Naive thymus-derived CD8-positive, alpha-beta T cell (primary cell): ENCODE measurements around the gene CDH23. TPM values are rescaled to one million over a fixed set of nuclear protein-coding genes. Genes with fewer than 3 reads are reported as not detected.
A peak's percentile ranks its signal among the peaks of the same experiment; 100 is the strongest.

Source experiments
- ATAC-seq, 2 donors: fragments of 150-1000 bp; cut with Tn5 transposase in 1 of 2; sonication (Bioruptor Pico), chemical (Tn5 transposase) in 1 of 2; 1 replicate in 1 of 2; 2 replicates in 1 of 2; pipeline ENCODE4 v1.10.0; 2021; ENCODE audit warnings: mild to moderate bottlenecking in 2 of 2, moderate library complexity in 2 of 2
- POLR2A ChIA-PET: fragments of 350-600 bp; sonication (Branson Sonifier 250); formaldehyde crosslinking; loops from one replicate; lab custom pipeline; 2021; ENCODE audit warnings: antibody characterized with exemption; lab: Charles Lee
- DNase-seq, 10 donors: peaks; one replicate each; pipeline versions ENCODE4 v3.0.0 to v3.0.0-alpha.2; 2020 to 2022
- H3K27ac Mint-ChIP-seq, 10 donors: one replicate each; pipeline ENCODE4 v1.8.0; 2020 to 2022; ENCODE audit warnings: mild to moderate bottlenecking in 10 of 10, mixed read lengths in 10 of 10, moderate library complexity in 4 of 10, inconsistent platforms in 1 of 10
- H3K27me3 Mint-ChIP-seq, 5 donors: one replicate each; pipeline ENCODE4 v1.8.0; 2021 to 2022; ENCODE audit warnings: mixed read lengths in 5 of 5
- H3K36me3 Mint-ChIP-seq, 3 donors: one replicate each; pipeline ENCODE4 v1.8.0; 2020 to 2022; ENCODE audit warnings: mixed read lengths in 3 of 3, mild to moderate bottlenecking in 2 of 3, inconsistent platforms in 1 of 3
- H3K4me1 Mint-ChIP-seq, 4 donors: one replicate each; pipeline ENCODE4 v1.8.0; 2021 to 2022; ENCODE audit warnings: mixed read lengths in 4 of 4
- H3K4me3 Mint-ChIP-seq, 10 donors: one replicate each; pipeline ENCODE4 v1.8.0; 2020 to 2022; ENCODE audit warnings: mild to moderate bottlenecking in 10 of 10, mixed read lengths in 10 of 10, moderate library complexity in 6 of 10, inconsistent platforms in 1 of 10
- H3K9me3 Mint-ChIP-seq, 9 donors: one replicate each; pipeline ENCODE4 v1.8.0; 2020 to 2022; ENCODE audit warnings: mixed read lengths in 9 of 9, mild to moderate bottlenecking in 3 of 9, inconsistent platforms in 1 of 9, moderate library complexity in 1 of 9
- polyA plus RNA-seq, 3 donors: library from polyadenylated mRNA; unstranded; fragments of 300-500 nt; fragmentation: Illumina TruSeq; gene quantifications; one replicate each; pipeline ENCODE4 v1.2.3, GENCODE V29; 2021
- total RNA-seq, 8 experiments: library from RNA in 2 of 8; stranded (reverse) in 2 of 8; gene quantifications; one replicate each; pipeline ENCODE4 v1.2.3 and lab custom pipeline; 2021 to 2026

The CDH23 gene
- total and polyA plus RNA-seq, 5 experiments from 2014 or later, result 0.82 to 10.2 (median 3.8) TPM

GRCh38 chr10:71784679-71785272 is 388.1 kb downstream of the CDH23 start:
- POLR2A ChIA-PET, result interaction anchor here (1.5 to 2.4 kb wide), 2 partner anchors 12 to 32 kb away, joined by 5 to 13 read pairs; partner anchors contain the start of gene VSIR
- H3K9me3 Mint-ChIP-seq, result no peaks in the 10 kb centered on the region
- H3K4me1 Mint-ChIP-seq, result peaks cover 9 to 25% (median 14%) of the 10 kb centered on the region in 4 donors
- peaks cover 0 to 2% (median 0%) of the 10 kb centered on the region in 3 donors for H3K36me3 Mint-ChIP-seq
- DNase-seq (no peak), ATAC-seq (no peak)
- peak overlapping the region in 1 of 10 donors; percentile 62 for H3K27ac Mint-ChIP-seq
- H3K27me3 Mint-ChIP-seq, result no peaks in the 10 kb centered on the region
- H3K4me3 Mint-ChIP-seq, result no peak overlapping the region

DNA sequence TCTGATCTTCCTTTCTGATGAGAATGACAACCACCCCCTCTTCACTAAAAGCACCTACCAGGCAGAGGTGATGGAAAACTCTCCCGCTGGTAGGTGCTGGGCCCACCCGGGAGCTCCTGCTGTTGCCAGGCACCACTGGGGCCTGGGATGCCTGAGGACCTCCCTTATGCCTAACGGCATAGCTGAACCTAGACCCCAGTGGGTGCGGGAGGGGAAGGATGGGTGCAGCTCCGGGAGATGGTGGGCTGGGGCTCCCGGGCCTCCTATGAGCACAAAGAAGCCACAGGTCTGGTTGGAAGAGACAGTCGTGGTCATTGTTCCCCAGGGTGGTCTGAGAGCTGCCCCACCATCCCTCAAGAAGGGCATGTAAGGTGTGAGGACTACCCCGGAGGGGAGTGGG is 392.2 kb downstream of the CDH23 start:
- ATAC-seq (no peak), DNase-seq (no peak)
- no peak overlapping the region for H3K27ac Mint-ChIP-seq
- H3K4me3 Mint-ChIP-seq, result no peak overlapping the region
- POLR2A ChIA-PET, result no interaction called here
- H3K9me3 Mint-ChIP-seq, result no peaks in the 10 kb centered on the region
- H3K4me1 Mint-ChIP-seq, result peaks cover 7 to 16% (median 10%) of the 10 kb centered on the region in 4 donors
- H3K36me3 Mint-ChIP-seq, result peaks cover 0 to 10% (median 0%) of the 10 kb centered on the region in 3 donors
- no peaks in the 10 kb centered on the region for H3K27me3 Mint-ChIP-seq

GRCh38 chr10:71789871-71790270 is 393.2 kb downstream of the CDH23 start:
- Mint-ChIP-seq H3K9me3 (no peaks in the 10 kb centered on the region), H3K27ac (no peak overlapping the region), H3K36me3 (peaks cover 0 to 16% (median 0%) of the 10 kb centered on the region in 3 donors), H3K27me3 (no peaks in the 10 kb centered on the region), H3K4me3 (no peak overlapping the region), H3K4me1 (peaks cover 7 to 11% (median 10%) of the 10 kb centered on the region in 4 donors)
- POLR2A ChIA-PET, result no interaction called here
- no peak for ATAC-seq
- no peak for DNase-seq

DNA sequence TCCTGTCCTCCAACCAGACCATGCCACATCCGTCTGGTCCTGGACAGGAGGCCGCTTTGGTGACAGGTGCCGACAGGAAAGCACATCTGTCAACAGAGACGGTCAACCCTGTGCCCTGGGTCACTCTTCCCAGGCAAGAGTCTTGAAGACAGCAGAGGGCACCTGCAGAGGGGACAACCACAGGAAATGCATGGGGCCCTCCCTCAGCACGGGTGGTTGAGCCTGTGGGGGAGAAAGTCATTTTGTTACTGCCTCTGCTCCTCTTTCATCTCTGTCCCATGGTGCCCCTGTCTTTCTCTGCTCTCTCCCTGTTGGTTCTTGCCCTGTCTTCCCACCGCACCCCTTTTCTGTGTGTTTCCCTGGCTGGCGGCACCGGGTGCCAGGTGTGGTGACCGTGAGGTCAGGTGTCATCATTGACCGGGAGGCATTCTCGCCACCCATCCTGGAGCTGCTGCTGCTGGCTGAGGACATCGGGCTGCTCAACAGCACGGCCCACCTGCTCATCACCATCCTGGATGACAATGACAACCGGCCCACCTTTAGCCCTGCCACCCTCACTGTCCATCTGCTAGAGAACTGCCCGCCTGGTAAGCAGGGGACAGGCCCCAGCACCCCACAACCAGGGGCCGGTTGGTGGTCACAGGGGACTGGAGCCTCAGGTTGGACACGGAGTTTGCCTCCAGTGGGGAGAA is 394.2 kb downstream of the CDH23 start:
- Mint-ChIP-seq H3K9me3 (no peaks in the 10 kb centered on the region), H3K27me3 (peaks cover 0 to 2% (median 0%) of the 10 kb centered on the region in 5 donors), H3K4me3 (peak overlapping the region in 4 of 10 donors; percentile 4 to 45 (median 14)), H3K4me1 (peaks cover 11 to 16% (median 14%) of the 10 kb centered on the region in 4 donors), H3K36me3 (peaks cover 0 to 16% (median 2%) of the 10 kb centered on the region in 3 donors), H3K27ac (peak overlapping the region in 3 of 10 donors; percentile 24 to 65 (median 47))
- POLR2A ChIA-PET, result no interaction called here
- no peak for DNase-seq
- ATAC-seq, result no peak

GRCh38 chr10:71795248-71795647 is 398.5 kb downstream of the CDH23 start:
- Mint-ChIP-seq H3K4me1 (peaks cover 22 to 37% (median 33%) of the 10 kb centered on the region in 4 donors), H3K4me3 (no peak overlapping the region), H3K9me3 (no peaks in the 10 kb centered on the region), H3K27me3 (peaks cover 0 to 2% (median 0%) of the 10 kb centered on the region in 5 donors), H3K36me3 (peaks cover 0 to 14% (median 2%) of the 10 kb centered on the region in 3 donors), H3K27ac (peak overlapping the region in 1 of 10 donors; percentile 53)
- POLR2A ChIA-PET, result interaction anchor here (1.8 kb wide), 1 partner anchor 22 kb away, joined by 5 read pairs; the partner anchor contains the start of gene VSIR
- ATAC-seq (no peak), DNase-seq (no peak)

GRCh38 chr10:71796749-71797405 is 400.2 kb downstream of the CDH23 start:
- Mint-ChIP-seq H3K9me3 (no peaks in the 10 kb centered on the region), H3K27ac (peak overlapping the region in 4 of 10 donors; percentile 25 to 82 (median 54)), H3K4me3 (peak overlapping the region in 7 of 10 donors; percentile 16 to 57 (median 46)), H3K27me3 (peaks cover 0 to 2% (median 0%) of the 10 kb centered on the region in 5 donors), H3K4me1 (peaks cover 19 to 33% (median 24%) of the 10 kb centered on the region in 4 donors), H3K36me3 (peaks cover 0 to 16% (median 2%) of the 10 kb centered on the region in 3 donors)
- DNase-seq (no peak), ATAC-seq (no peak)
- POLR2A ChIA-PET, result interaction anchor here (1.1 to 1.8 kb wide), 2 partner anchors 24 to 45 kb away, joined by 3 to 5 read pairs; partner anchors contain the start of gene VSIR

GRCh38 chr10:71797533-71798307 is 401.0 kb downstream of the CDH23 start:
- ATAC-seq (peak; percentile 86 to 97), DNase-seq (peak in 4 of 10 donors; percentile 36 to 57 (median 47))

GRCh38 chr10:71798308-71798624 is 401.5 kb downstream of the CDH23 start:
- H3K4me1 Mint-ChIP-seq, result peaks cover 19 to 33% (median 24%) of the 10 kb centered on the region in 4 donors
- H3K27me3 Mint-ChIP-seq, result peaks cover 0 to 2% (median 0%) of the 10 kb centered on the region in 5 donors
- H3K27ac Mint-ChIP-seq, result no peak overlapping the region
- ATAC-seq, result no peak
- no peaks in the 10 kb centered on the region for H3K9me3 Mint-ChIP-seq
- peaks cover 0 to 13% (median 2%) of the 10 kb centered on the region in 3 donors for H3K36me3 Mint-ChIP-seq
- DNase-seq, result no peak
- POLR2A ChIA-PET, result no interaction called here
- no peak overlapping the region for H3K4me3 Mint-ChIP-seq

More at GRCh38 chr10:71797533-71798307, 401.0 kb downstream of the CDH23 start:
- peak overlapping the region in 3 of 10 donors; percentile 35 to 72 (median 60) for H3K27ac Mint-ChIP-seq
- POLR2A ChIA-PET, result interaction anchor here (1.1 kb wide), 1 partner anchor 46 kb away, joined by 3 read pairs; no protein-coding TSS in a partner anchor
- peaks cover 19 to 33% (median 24%) of the 10 kb centered on the region in 4 donors for H3K4me1 Mint-ChIP-seq
- peaks cover 0 to 16% (median 2%) of the 10 kb centered on the region in 3 donors for H3K36me3 Mint-ChIP-seq
- peaks cover 0 to 2% (median 0%) of the 10 kb centered on the region in 5 donors for H3K27me3 Mint-ChIP-seq
- H3K4me3 Mint-ChIP-seq, result peak overlapping the region in 7 of 10 donors; percentile 16 to 57 (median 46)
- H3K9me3 Mint-ChIP-seq, result no peaks in the 10 kb centered on the region

DNA sequence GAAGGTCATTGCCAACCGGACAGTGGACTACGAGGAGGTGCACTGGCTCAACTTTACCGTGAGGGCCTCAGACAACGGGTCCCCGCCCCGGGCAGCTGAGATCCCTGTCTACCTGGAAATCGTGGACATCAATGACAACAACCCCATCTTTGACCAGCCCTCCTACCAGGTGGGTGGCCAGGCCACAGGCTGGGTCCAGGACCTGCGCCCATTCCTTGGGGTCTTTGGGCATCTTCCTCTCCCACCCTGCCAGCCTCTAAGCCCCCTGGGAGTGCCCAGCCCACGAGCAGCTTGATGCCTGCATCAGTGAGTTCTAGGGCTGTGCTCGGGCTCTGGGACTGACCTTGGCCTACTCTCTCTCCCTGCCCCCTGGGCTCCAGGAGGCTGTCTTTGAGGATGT is 402.4 kb downstream of the CDH23 start:
- Mint-ChIP-seq H3K27me3 (peaks cover 0 to 2% (median 0%) of the 10 kb centered on the region in 5 donors), H3K27ac (no peak overlapping the region), H3K9me3 (no peaks in the 10 kb centered on the region), H3K4me3 (no peak overlapping the region), H3K36me3 (peaks cover 0 to 7% (median 2%) of the 10 kb centered on the region in 3 donors), H3K4me1 (peaks cover 16 to 35% (median 24%) of the 10 kb centered on the region in 4 donors)
- ATAC-seq (no peak), DNase-seq (no peak)
- POLR2A ChIA-PET, result no interaction called here

- DNase-seq (no peak), ATAC-seq (no peak)
- Mint-ChIP-seq H3K36me3 (peaks cover 0 to 2% (median 2%) of the 10 kb centered on the region in 3 donors), H3K27me3 (peaks cover 0 to 2% (median 0%) of the 10 kb centered on the region in 5 donors), H3K4me1 (peaks cover 17 to 36% (median 24%) of the 10 kb centered on the region in 4 donors), H3K27ac (no peak overlapping the region), H3K4me3 (no peak overlapping the region), H3K9me3 (no peaks in the 10 kb centered on the region)
- POLR2A ChIA-PET, result no interaction called here
Measured at GRCh38 chr10:71799608-71800453, 403.1 kb downstream of the CDH23 start.

- peak overlapping the region in 1 of 10 donors; percentile 6 for H3K27ac Mint-ChIP-seq
- ATAC-seq (no peak), DNase-seq (no peak)
- H3K36me3 Mint-ChIP-seq, result peaks cover 0 to 5% (median under 1%) of the 10 kb centered on the region in 3 donors
- H3K4me3 Mint-ChIP-seq, result no peak overlapping the region
- POLR2A ChIA-PET, result no interaction called here
- H3K4me1 Mint-ChIP-seq, result peaks cover 13 to 29% (median 18%) of the 10 kb centered on the region in 4 donors
- no peaks in the 10 kb centered on the region for H3K27me3 Mint-ChIP-seq
- H3K9me3 Mint-ChIP-seq, result no peaks in the 10 kb centered on the region
Measured at GRCh38 chr10:71801361-71801760, 404.6 kb downstream of the CDH23 start.
